ENCODE measurements around the gene MRPL24. TPM values are rescaled to one million over a fixed set of nuclear protein-coding genes. Genes with fewer than 3 reads are reported as not detected.

MRPL24 gene
- total and polyA plus RNA-seq, 10 of the 15 experiments (the other 5 are each of a cell fraction or from before 2014, with no cell fraction given) = 87.4 to 269 (median 134) TPM

- TF ChIP-seq ATF3 (IDR thresholded peaks at IDR 0.05; ENCODE audit: borderline replicate concordance, extremely low read depth, low read depth, low read length) = no peak
- TF ChIP-seq EGR1 (IDR thresholded peaks at IDR 0.05; ENCODE audit: borderline replicate concordance in 1 of 2, low read depth in 2 of 2, low read length in 2 of 2) = no peak
- no peak for TF ChIP-seq RBBP5 (conservative IDR thresholded peaks at IDR 0.05)
Measured at GRCh38 chr1:156748670-156749418, 8.0 kb upstream of the MRPL24 start (continued).

GRCh38 chr1:156747742-156748669, 7.1 kb upstream of the MRPL24 start:
- H3K4me3 ChIP-seq = peak overlapping the region; percentile 99
- TF ChIP-seq POLR2A (IDR thresholded peaks at IDR 0.05; ENCODE audit: low read depth, low read length) = peak; percentile 19; the same call in 1 of the 2 replicates
- TF ChIP-seq BHLHE40 (IDR thresholded peaks at IDR 0.05; ENCODE audit: borderline replicate concordance in 1 of 2, low read depth in 2 of 2, low read length in 1 of 2) = 0 out of 4 replicates have a peak, but pooled peaks of 1 of the 2 experiments have one; percentile 7
- no peak; the same call in 1 of the 2 replicates for TF ChIP-seq TARDBP (IDR thresholded peaks at IDR 0.05; ENCODE audit: borderline replicate concordance)
- 0 out of 2 replicates have a peak, but pooled peaks have one; percentile 12 for TF ChIP-seq LARP7 (IDR thresholded peaks at IDR 0.05)
- ChIA-PET CTCF (interaction anchor here (0.6 to 1.9 kb wide), 5 partner anchors 19 to 144 kb away, joined by 3 to 16 read pairs (median 4); partner anchors contain the start of genes ISG20L2, METTL25B and PRCC), RAD21 (ENCODE audit: unreplicated experiment) (interaction anchor here (1.0 to 2.2 kb wide), 2 partner anchors 21 to 58 kb away, joined by 4 to 12 read pairs; partner anchors contain the start of gene METTL25B), POLR2A (interaction anchor here (0.5 to 1.0 kb wide), 6 partner anchors 20 to 1213 kb away, joined by 3 to 7 read pairs (median 3); partner anchors contain the start of gene PRCC), SMC1A (ENCODE audit: uncharacterized antibody, unreplicated experiment) (interaction anchor here (0.5 to 3.5 kb wide), 4 partner anchors 8 to 142 kb away, joined by 3 to 20 read pairs (median 9); partner anchors contain the start of gene PRCC)
- no peaks in the 10 kb centered on the region for H3K27me3 ChIP-seq (replicated peaks in 1 of 2; ENCODE audit: control insufficient read depth in 2 of 2, insufficient read depth in 2 of 2, low read length in 1 of 2)
- intact Hi-C loops (cut with micrococcal nuclease; ENCODE audit: unreplicated experiment) = loop anchor here (10.0 kb wide), 1 partner anchor 243 kb away; the partner anchor contains the start of gene MEF2D
- H4K20me1 ChIP-seq (ENCODE audit: control insufficient read depth, insufficient read depth) = no peaks in the 10 kb centered on the region
- no peak for ATAC-seq
- in situ Hi-C loops (cut with MboI) = no loop called here
- H3K36me3 ChIP-seq (ENCODE audit: control insufficient read depth in 2 of 2, insufficient read depth in 2 of 2, low read length in 1 of 2) = peaks cover 16 to 21% of the 10 kb centered on the region in 2 experiments; a peak in 3 of 4 replicates
- peaks cover 81% of the 10 kb centered on the region for H3K79me2 ChIP-seq (ENCODE audit: control insufficient read depth, insufficient read depth, low read length)
- H3K4me2 ChIP-seq (ENCODE audit: control insufficient read depth, insufficient read depth) = peak overlapping the region; percentile 99
- H3K4me1 ChIP-seq (ENCODE audit: control insufficient read depth, insufficient read depth, low read length) = peaks cover 20% of the 10 kb centered on the region
- H3K9me3 ChIP-seq (replicated peaks; ENCODE audit: control insufficient read depth, insufficient read depth, low read length) = no peaks in the 10 kb centered on the region
- H2AFZ ChIP-seq (ENCODE audit: control insufficient read depth, low read depth, low read length) = no peak overlapping the region
- FAIRE-seq = no peak
- H3K27ac ChIP-seq (ENCODE audit: control insufficient read depth, insufficient read depth) = peak overlapping the region; percentile 99
- H3K9ac ChIP-seq (ENCODE audit: control insufficient read depth, insufficient read depth, low read length) = peak overlapping the region; percentile 98
- no peak for DNase-seq (ENCODE audit: low read depth, low spot score)
- WGBS (ENCODE audit: insufficient coverage, insufficient replicate concordance, low lambda C conversion rate, missing lambda C conversion rate) = 0% methylated on average over 8 of the region's 8 CpGs
- no TSS peak for BruUV-seq (replicated peaks)
